GM19240 (cell line): ENCODE results near the gene SPOP.

Experiments used
- DNase-seq: peaks from one replicate; pipeline ENCODE4 v3.0.0; 2011; ENCODE audit warnings: low spot score; ENCODE audit not compliant: insufficient read length

The SPOP gene

DNA sequence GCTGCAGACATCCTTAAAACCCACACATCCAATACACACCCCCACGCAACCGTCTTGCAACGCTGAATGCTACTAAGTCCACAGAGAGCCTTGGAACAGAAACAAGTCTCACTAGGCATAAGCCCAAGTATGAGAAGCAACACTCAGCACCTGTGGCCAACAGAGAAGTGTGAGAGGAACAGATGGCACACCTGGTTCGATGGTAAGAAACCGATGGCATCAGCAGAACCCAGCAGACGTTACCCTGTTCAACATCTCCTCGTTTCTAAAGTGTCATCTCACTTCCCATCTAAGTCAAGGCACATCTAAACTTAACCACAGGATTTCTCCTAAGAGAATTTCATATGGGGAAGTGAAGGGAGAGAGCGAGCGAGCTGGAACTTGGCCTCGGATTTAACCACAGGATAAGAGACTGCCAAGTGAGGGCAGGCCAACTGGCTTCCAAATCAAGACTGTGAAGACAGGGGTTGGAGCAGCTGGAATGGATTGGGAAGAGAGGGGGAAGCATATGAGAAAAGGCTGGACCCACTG, 61.2 kb downstream of the SPOP start:
- no peak for DNase-seq

GRCh38 chr17:49616086-49616485, 61.8 kb downstream of the SPOP start:
- no peak for DNase-seq

DNA sequence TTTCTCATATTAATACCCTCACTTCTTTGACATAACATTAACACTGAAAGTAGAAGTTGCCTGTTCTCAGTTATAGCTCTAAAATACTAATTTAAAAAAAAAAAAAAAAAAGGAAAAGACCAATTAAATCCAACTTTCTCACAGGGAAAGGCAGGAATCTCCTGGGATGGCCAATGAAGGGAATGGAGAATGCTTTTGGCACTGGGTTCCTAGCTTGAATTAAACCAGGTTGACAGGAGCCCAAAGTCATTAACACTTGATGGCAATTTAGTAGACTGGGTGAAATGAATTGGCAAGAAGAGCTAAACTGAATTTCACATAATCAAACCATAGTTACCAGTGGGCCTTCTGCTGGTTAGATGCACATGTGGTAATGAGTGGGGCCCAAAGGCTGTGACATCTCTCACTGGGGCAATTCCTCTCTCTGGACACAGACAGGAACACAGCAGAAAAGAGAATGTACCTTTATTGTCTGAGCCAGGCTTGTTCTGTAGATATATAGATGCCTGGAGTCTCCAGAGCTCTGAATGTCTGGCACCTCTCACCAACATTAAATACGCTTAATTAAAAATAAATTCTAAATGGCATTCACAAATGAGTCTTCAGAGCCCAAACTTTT, 64.6 kb downstream of the SPOP start:
- DNase-seq, result no peak

- no peak for DNase-seq
Measured at GRCh38 chr17:49612726-49613125, 65.2 kb downstream of the SPOP start.

DNA sequence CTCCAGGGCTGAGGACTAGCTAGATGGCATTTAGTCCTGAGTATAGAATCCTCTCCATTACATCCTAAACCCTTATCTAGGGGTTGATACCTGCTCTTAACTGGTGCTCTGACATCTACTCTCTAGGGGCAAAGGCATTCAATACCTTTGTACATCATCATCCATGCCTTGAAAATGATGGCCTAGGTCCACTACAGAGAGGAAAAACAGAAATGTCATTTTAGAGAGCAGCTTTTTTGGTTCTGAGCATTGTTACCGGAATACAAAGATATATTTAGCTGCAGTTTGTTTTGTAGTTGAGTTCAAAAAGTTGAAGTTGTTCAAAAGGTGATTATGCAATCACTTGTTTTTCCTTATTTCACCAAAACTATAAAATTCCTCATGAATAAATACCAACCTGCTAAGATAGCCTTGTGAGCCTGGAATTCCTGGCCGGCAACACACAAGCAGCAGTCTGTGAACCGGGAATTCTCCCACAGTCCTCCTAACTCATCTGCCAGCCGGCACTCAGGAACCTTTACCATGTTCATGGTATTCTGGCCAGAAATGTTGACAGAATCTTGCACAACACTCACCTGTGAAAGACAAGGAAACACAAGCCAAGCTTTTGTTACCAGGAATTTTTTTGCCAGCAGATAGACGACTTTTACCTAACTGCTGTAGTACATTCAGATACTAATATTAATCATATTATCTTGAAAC, 66.9 kb downstream of the SPOP start:
- DNase-seq, result no peak

DNA sequence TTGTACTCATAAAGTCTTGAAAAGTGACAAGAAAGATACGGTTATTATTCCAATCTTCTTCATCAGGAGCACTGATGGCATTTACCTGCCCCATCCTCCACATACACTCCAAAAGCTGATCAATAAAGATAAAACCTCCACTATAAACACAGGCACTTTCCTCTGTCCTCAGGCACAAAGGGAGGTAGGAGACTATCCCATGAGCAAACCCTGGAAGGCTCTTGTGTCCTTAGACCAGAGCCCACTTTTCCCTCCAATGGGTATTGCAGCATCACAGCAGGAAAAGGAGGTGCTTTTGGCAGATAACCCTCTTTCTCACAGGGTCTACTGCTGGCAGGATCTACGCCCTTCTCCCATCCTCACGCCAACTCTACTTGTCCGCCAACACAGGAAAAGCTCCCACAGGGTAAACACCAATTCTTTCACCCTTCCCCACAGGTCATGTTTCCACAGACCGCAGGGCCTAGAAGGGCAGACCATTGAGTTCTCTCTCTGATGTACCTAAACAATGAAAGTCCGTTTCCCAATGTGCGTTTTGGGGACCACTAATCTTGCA, 73.5 kb downstream of the SPOP start:
- no peak for DNase-seq

GRCh38 chr17:49603720-49604119, 74.2 kb downstream of the SPOP start:
- no peak for DNase-seq

DNA sequence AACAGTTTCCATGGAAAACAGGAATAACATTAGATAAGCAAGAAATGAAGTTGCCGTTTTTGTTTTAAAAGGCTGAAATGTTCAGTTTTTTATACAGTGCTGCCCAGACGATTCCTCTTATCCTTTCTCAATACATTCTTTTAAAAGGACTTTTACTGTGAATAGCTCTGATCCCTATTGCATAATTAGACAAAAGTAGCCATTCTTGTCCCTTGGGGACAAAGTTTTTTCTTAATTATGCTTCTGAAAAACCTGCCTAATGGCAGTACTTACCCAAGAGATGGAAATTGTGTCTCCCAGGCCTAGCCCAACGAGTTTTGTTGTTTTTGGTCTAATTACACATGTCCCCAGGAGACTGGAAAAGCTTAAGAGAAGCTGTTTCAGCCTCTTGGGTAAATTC, 74.7 kb downstream of the SPOP start:
- DNase-seq, result no peak

DNA sequence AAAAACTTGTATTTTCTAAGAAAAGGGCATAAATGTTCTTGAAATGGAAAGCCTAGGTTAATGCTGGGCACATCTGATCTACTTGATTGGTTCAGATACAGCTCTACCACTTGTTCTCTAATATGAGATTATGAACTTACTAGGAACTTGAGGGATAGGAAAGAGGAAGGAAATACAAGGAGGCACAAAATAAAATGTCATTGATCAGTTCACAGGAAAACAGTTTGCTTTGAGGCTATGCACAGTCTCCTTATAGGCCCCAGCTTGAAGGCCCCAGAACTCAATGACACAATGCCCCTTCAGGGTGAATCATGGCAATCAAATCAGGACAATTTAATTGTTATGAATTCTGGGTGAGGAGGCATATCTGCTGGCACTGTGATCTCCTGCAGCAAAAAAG, 75.1 kb downstream of the SPOP start:
- no peak for DNase-seq

GRCh38 chr17:49600949-49601348, 76.9 kb downstream of the SPOP start:
- no peak for DNase-seq

GRCh38 chr17:49598918-49599317, 79.0 kb downstream of the SPOP start:
- DNase-seq, result no peak

DNA sequence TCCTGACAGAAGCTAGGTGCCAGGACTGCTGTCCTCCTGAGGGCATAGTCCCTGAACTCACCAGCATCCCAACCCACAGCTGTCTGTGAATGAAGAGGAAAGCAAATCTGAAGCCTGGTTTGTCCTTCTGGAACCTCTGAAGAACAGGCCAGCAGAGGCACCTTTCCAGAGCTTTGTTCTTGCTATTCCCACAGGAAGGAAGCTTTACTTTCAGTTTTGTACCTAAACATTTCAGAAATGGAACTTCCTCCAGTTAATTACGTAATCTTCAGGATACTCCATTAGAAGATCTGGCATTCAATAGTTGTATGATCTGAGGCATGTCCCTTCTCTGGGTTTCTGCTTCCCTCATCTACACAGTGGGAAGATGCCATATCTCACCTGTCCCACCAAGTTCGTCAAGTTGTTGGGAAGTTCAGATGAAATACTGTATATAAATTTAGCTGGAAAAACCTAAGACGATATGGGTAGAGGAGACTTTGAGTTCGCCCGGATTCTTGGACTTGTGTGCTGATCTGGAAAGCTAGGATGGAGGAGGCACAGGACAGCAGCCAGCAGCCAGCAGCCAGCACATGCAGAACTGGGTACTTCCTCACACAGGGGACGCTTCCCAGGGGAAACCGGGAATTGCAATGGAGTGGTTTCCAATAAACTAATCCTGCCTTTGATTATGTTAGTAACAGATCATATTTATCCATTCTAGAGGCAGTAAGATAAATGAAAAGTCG, 79.8 kb downstream of the SPOP start:
- no peak for DNase-seq

- DNase-seq, result no peak
Measured at GRCh38 chr17:49597436-49597835, 80.5 kb downstream of the SPOP start.

- no peak for DNase-seq
Measured at GRCh38 chr17:49596613-49597244, 81.2 kb downstream of the SPOP start.

DNA sequence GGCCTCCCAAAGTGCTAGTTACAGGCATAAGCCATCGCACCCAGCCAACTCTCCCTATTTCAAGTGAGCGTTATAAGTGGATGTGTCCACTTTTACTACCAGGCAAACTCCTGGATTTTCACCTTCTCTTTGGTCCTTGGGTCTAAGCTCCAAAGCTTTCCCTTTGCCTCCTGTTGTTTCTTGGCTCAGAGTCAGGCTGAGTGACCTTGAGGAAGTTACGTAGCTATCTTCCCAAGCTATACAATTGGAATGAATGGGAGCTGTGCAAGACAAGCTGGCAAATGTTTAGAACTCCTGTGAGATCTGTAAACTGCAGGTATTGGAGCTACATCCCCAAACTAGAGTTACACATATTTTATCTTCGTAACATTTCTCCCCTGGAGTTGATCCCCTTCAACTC, 81.9 kb downstream of the SPOP start:
- no peak for DNase-seq

GRCh38 chr17:49595328-49595727, 82.6 kb downstream of the SPOP start:
- no peak for DNase-seq

GRCh38 chr17:49592263-49592662, 85.6 kb downstream of the SPOP start:
- no peak for DNase-seq

GRCh38 chr17:49590874-49591273, 87.0 kb downstream of the SPOP start:
- DNase-seq, result no peak

- DNase-seq, result no peak
Measured at GRCh38 chr17:49589577-49589927, 88.3 kb downstream of the SPOP start.

DNA sequence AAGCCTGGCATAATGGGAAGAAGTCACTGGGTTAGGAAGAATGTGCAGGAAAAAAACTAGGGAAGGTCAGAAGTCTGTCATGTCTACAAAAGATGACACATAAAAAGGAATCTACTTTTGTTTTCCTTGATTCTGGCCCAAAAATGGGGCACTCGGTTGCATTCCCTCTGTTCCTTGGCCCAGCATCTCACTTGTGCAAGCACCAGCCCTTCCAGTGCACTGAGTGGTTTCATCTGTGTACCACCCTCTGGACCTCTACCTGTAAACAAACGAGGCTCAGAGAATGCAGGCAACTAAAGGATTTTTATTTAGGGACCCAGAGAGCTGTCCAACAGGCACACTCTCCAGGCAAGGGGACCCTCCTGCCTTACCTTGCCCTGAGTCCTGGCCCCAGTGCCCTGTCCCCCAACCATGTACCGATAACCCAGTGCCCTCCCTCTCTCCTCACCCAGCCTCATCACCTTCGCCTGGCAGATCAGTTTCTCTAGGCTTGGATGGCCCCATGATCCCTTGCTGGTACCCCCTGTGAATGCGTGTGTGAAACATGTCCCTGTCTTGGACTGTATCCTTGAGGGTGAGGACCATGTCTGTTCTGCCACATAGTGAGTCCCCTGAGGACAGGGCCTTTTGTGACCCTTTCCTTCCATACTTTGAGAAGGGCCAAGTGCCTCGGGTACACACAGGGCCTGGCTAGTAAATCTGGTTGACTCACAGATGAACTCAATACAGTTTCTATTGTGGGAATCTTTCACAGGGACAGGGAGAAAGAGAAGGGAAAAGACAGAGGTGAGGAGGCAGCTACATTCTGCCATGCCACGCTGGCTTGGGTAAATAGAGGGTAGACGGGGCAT, 88.9 kb downstream of the SPOP start:
- no peak for DNase-seq

- DNase-seq, result no peak
Measured at GRCh38 chr17:49588312-49588711, 89.6 kb downstream of the SPOP start.
